Transverse colon (tissue), 4 donors: ENCODE data around the gene GNAO1. TPM values are rescaled to one million over a fixed set of nuclear protein-coding genes. Genes with fewer than 3 reads are reported as not detected.

Source experiments
- DNase-seq: peaks from one replicate; pipeline ENCODE4 v3.0.0-alpha.2; 2019
- H3K27ac ChIP-seq, 4 donors: fragments of 200-600 bp; sonication (generic); 2 replicates each; pipeline ENCODE4 v1.5.1; 2016 to 2018; ENCODE audit warnings: inconsistent platforms in 4 of 4
- H3K27me3 ChIP-seq: fragments of 200-600 bp; sonication (generic); 2 replicates; pipeline ENCODE4 v1.5.1; 2017; ENCODE audit warnings: inconsistent platforms
- H3K36me3 ChIP-seq, 4 donors: fragments of 200-600 bp; sonication (generic); 2 replicates each; pipeline ENCODE4 v1.5.1; 2017 to 2019; ENCODE audit warnings: inconsistent platforms in 4 of 4
- H3K4me1 ChIP-seq, 4 donors: fragments of 200-600 bp; sonication (generic); 2 replicates each; pipeline ENCODE4 v1.5.1; 2017 to 2020; ENCODE audit warnings: inconsistent platforms in 4 of 4
- H3K4me3 ChIP-seq, 4 donors: fragments of 200-600 bp; sonication (generic); 1 replicate in 1 of 4; 2 replicates in 3 of 4; pipeline versions ENCODE4 v1.5.1 to v1.6.1; 2017 to 2019; ENCODE audit warnings: inconsistent platforms in 4 of 4
- H3K9me3 ChIP-seq, 2 donors: fragments of 200-600 bp; sonication (generic); 2 replicates each; pipeline ENCODE4 v1.5.1; 2017 to 2019; ENCODE audit warnings: inconsistent platforms in 2 of 2
- EP300 ChIP-seq: sonication (generic); formaldehyde crosslinking; IDR thresholded peaks from one replicate; pipeline ENCODE4 v1.6.1; 2017; ENCODE audit warnings: antibody characterized with exemption, low read depth
- POLR2A ChIP-seq: fragments of 450-650 bp; IDR thresholded peaks from one replicate; pipeline ENCODE4 v1.6.1; 2016; ENCODE audit warnings: antibody characterized with exemption, mild to moderate bottlenecking, moderate library complexity
- POLR2AphosphoS5 ChIP-seq, 3 donors: sonication (generic); formaldehyde crosslinking; IDR thresholded peaks; one replicate each; pipeline ENCODE4 v1.6.1; 2016; ENCODE audit warnings: antibody characterized with exemption in 3 of 3
- WGBS, 2 donors: methylation state at CpG; one replicate each; pipeline ENCODE4 v1.1.5; 2018; ENCODE audit warnings: low coverage in 1 of 2; 5-methylcytosine and 5-hydroxymethylcytosine counted together
- in situ Hi-C, 4 donors: fragments of 200-750 bp; cut with MboI; loops; one replicate each; pipeline versions ENCODE4 v1.15.0 to v1.15.1; 2017; ENCODE audit warnings: low sequenced_read_pairs in 3 of 4, low pct_ligation_motif_present in 1 of 4, low pct_unique_long_range_greater_than_20kb in 1 of 4
- intact Hi-C: fragments of 100-400 bp; cut with DNase I; formaldehyde crosslinking; loops from one replicate; pipeline ENCODE4 v1.15.1; 2023; ENCODE audit warnings: low total_unique reads
- total RNA-seq, 4 donors: library from RNA; depleted of rRNA; stranded (reverse); fragments of >200 nt; gene quantifications; one replicate each; pipeline ENCODE4 v1.1.0, GENCODE V29; 2016
- TF ChIP-seq, protein P1 (sequence below), 5 experiments: fragments of 200-600 bp in 3 of 5; fragments of 450-650 bp in 2 of 5; sonication (generic) in 3 of 5; IDR thresholded peaks; 1 replicate in 2 of 5; 2 replicates in 3 of 5; pipeline ENCODE4 v1.5.1; 2016 to 2017; ENCODE audit warnings: antibody characterized with exemption in 5 of 5, inconsistent platforms in 3 of 5, mild to moderate bottlenecking in 2 of 5, moderate library complexity in 1 of 5

Gene GNAO1
- total RNA-seq, 4 donors from 2014 or later, result 7.3 to 25.4 (median 11.3) TPM

DNA sequence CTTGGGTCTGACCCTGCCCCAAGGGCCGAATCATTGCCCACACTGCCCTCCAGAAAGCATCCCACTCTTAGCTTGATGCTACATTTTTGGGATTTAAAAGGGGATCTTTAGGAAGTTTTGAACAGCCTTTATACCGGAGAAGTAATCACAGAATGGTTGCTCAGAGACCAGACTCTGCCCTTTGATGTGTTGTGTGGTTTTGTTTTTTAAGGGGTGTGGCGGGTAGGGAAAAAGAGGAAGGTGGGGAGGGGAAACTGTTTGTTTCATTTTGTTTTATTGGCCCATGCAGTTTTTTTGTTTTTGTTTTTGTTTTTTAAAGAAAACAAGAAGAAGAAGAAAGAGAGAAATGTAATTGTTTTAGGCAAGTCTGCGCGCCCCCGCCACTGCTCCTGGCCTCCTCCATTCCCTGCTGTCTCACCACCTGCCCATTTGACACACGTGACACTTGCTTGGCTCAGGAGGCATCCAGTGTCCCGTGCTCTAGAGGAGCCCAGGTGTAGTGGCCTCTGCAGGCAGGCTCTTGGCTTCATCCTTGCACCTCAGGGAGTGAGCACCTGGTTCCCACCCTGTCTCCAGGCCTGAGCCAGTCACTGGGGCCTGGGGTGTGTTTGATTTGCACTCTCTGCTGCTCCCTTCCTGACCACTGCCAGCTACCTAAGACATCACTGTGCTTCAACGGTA lies 35.7 kb downstream of the GNAO1 start:
- Histone ChIP-seq H3K36me3 (no peaks in the 10 kb centered on the region), H3K9me3 (no peaks in the 10 kb centered on the region), H3K4me3 (no peak overlapping the region), H3K27ac (no peak overlapping the region), H3K4me1 (peaks cover 0 to 9% (median 4%) of the 10 kb centered on the region in 4 donors), H3K27me3 (no peaks in the 10 kb centered on the region)
- TF ChIP-seq POLR2AphosphoS5 (IDR thresholded peaks at IDR 0.05) (no peak), EP300 (no peak), POLR2A (no peak)
- TF ChIP-seq, protein P1, sequence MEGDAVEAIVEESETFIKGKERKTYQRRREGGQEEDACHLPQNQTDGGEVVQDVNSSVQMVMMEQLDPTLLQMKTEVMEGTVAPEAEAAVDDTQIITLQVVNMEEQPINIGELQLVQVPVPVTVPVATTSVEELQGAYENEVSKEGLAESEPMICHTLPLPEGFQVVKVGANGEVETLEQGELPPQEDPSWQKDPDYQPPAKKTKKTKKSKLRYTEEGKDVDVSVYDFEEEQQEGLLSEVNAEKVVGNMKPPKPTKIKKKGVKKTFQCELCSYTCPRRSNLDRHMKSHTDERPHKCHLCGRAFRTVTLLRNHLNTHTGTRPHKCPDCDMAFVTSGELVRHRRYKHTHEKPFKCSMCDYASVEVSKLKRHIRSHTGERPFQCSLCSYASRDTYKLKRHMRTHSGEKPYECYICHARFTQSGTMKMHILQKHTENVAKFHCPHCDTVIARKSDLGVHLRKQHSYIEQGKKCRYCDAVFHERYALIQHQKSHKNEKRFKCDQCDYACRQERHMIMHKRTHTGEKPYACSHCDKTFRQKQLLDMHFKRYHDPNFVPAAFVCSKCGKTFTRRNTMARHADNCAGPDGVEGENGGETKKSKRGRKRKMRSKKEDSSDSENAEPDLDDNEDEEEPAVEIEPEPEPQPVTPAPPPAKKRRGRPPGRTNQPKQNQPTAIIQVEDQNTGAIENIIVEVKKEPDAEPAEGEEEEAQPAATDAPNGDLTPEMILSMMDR (IDR thresholded peaks at IDR 0.05), result no peak
- no peak for DNase-seq
- intact Hi-C loops, result no loop called here
- WGBS, 2 donors, result 66 to 70% methylated on average over 8 to 9 of the region's 9 CpGs
- in situ Hi-C loops, result no loop called here

DNA sequence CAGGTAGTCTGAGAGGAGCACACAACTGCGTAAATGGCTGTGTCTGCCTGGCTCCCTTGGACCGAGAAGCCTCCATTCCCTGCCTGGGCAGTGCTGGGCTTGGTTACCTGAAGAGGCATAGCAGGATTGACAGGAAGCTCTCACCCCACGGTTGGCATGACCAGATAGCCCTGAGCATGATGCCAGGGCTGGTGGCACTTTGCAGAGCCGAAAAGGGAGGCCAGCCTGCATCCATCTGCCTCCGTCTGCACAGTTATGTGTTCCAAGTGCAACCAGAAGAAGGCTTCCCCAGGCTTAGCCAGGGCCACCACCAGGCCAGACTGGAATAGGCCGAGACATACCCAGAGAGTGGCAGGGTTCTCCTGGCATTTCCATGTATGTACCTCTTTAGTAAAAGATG lies 36.6 kb downstream of the GNAO1 start:
- TF ChIP-seq EP300, result no peak
- TF ChIP-seq, protein P1 (IDR thresholded peaks at IDR 0.05), result no peak
- TF ChIP-seq POLR2A, result no peak
- no peak for TF ChIP-seq POLR2AphosphoS5 (IDR thresholded peaks at IDR 0.05)
- H3K4me3 ChIP-seq, result no peak overlapping the region
- H3K9me3 ChIP-seq, result no peaks in the 10 kb centered on the region
- no peak overlapping the region for H3K27ac ChIP-seq
- intact Hi-C loops (no loop called here), in situ Hi-C loops (no loop called here)
- H3K4me1 ChIP-seq, result peaks cover 0 to 9% (median 4%) of the 10 kb centered on the region in 4 donors
- no peaks in the 10 kb centered on the region for H3K36me3 ChIP-seq
- no peaks in the 10 kb centered on the region for H3K27me3 ChIP-seq
- WGBS, 2 donors, result 75 to 82% methylated on average over 2 to 6 of the region's 6 CpGs
- DNase-seq, result no peak

DNA sequence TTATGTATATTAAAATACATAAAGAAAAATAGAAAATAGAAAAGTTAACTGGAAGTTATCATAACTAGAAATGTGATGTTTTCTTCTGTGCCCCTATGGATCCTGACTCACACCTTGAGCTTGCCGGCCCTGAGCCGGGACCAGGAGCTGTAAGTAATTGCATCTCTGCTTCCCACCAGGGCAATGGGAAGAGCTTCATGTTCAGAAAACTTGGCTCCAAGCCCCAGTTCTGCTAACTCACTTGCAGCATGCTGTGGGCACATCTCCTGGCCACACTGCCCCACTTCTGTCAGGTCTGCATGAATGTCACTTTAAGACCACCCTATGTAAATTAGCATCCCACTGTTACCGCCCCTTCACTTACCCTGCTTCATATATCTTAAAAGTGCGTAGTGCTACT lies 37.2 kb downstream of the GNAO1 start:
- in situ Hi-C loops (no loop called here), intact Hi-C loops (no loop called here)
- H3K4me1 ChIP-seq, result peaks cover 0 to 9% (median 4%) of the 10 kb centered on the region in 4 donors
- no peak for DNase-seq
- no peak overlapping the region for H3K27ac ChIP-seq
- no peaks in the 10 kb centered on the region for H3K9me3 ChIP-seq
- no peaks in the 10 kb centered on the region for H3K27me3 ChIP-seq
- TF ChIP-seq EP300 (no peak), POLR2AphosphoS5 (IDR thresholded peaks at IDR 0.05) (no peak), POLR2A (no peak)
- TF ChIP-seq, protein P1 (IDR thresholded peaks at IDR 0.05), result no peak
- no peaks in the 10 kb centered on the region for H3K36me3 ChIP-seq
- no peak overlapping the region for H3K4me3 ChIP-seq
- WGBS, 2 donors, result 91 to 93% methylated on average over 2 to 4 of the region's 4 CpGs

DNA sequence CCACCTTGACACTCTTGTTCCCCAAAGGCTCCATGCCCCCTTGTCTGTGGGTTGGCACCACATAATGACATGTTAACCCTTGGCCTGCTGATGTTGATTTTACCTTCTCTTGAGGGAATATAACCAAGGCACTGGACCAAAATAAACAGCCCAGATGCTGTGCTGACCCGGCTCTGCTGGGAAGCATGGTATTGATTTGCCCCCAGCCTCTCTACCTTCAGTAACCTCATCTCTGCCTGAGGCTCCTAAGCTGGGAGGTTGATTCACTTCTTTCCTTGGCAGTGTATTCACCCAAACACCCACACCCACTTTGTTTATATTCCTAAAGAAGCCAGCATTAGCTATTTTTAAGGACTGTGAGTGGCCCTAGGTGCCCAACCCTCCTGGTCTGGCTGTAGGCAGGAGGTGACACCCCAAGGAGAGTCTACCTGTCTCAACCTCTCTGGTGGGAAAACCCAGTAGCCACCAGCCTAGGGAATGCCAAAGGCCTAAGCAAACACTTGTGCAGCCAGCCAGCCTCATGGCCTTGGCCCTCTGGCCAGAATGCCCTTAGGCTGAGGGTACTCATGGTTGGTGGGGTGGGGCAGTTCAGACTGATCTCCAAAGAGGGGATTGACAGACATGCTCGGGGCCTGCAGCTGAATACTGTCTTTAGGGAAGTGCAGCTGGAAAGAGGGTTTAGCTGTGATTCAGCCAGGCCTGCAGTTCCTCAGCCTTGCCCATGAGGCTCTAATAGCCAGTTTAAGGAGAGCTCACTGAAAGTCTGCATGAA lies 42.7 kb downstream of the GNAO1 start:
- intact Hi-C loops (no loop called here), in situ Hi-C loops (no loop called here)
- Histone ChIP-seq H3K4me1 (peaks cover 0 to 3% (median 0%) of the 10 kb centered on the region in 4 donors), H3K27ac (no peak overlapping the region), H3K36me3 (no peaks in the 10 kb centered on the region), H3K4me3 (no peak overlapping the region), H3K9me3 (no peaks in the 10 kb centered on the region), H3K27me3 (no peaks in the 10 kb centered on the region)
- TF ChIP-seq POLR2A (no peak), EP300 (no peak), POLR2AphosphoS5 (IDR thresholded peaks at IDR 0.05) (no peak)
- TF ChIP-seq, protein P1 (IDR thresholded peaks at IDR 0.05), result no peak
- WGBS, 2 donors, result 40 to 46% methylated on average over 1 to 2 of the region's 2 CpGs
- DNase-seq, result no peak
